HG03565 (cell line): Measurements from ENCODE around the gene CDK14.

Source experiments
- ATAC-seq: cut with Tn5 transposase; IDR thresholded peaks from one replicate; pipeline ENCODE4 v1.9.1; 2021; ENCODE audit warnings: mild to moderate bottlenecking, moderate library complexity; ENCODE audit not compliant: unreplicated experiment

The CDK14 gene

GRCh38 chr7:90933984-90934383, 337.9 kb downstream of the CDK14 start:
- no peak for ATAC-seq

GRCh38 chr7:90938371-90938770, 342.2 kb downstream of the CDK14 start:
- ATAC-seq = no peak

- ATAC-seq = no peak
Measured at GRCh38 chr7:90939666-90940065, 343.5 kb downstream of the CDK14 start.

GRCh38 chr7:90944021-90944420, 347.9 kb downstream of the CDK14 start:
- no peak for ATAC-seq

- no peak for ATAC-seq
Measured at GRCh38 chr7:90945104-90945787, 349.1 kb downstream of the CDK14 start.

- no peak for ATAC-seq
Measured at GRCh38 chr7:90946730-90947501, 350.8 kb downstream of the CDK14 start.

GRCh38 chr7:90948085-90948484, 352.0 kb downstream of the CDK14 start:
- no peak for ATAC-seq

GRCh38 chr7:90951229-90951628, 355.1 kb downstream of the CDK14 start:
- no peak for ATAC-seq

- ATAC-seq = no peak
Measured at GRCh38 chr7:90951986-90952954, 356.1 kb downstream of the CDK14 start.

GRCh38 chr7:90955641-90956207, 359.6 kb downstream of the CDK14 start:
- no peak for ATAC-seq

GRCh38 chr7:90957883-90958282, 361.8 kb downstream of the CDK14 start:
- no peak for ATAC-seq

GRCh38 chr7:90958647-90959046, 362.5 kb downstream of the CDK14 start:
- no peak for ATAC-seq

- no peak for ATAC-seq
Measured at GRCh38 chr7:90961037-90961725, 365.1 kb downstream of the CDK14 start.

- ATAC-seq = no peak
Measured at GRCh38 chr7:90965211-90965610, 369.1 kb downstream of the CDK14 start.

GRCh38 chr7:90966346-90966745, 370.2 kb downstream of the CDK14 start:
- ATAC-seq = no peak

- no peak for ATAC-seq
Measured at GRCh38 chr7:90968871-90969270, 372.8 kb downstream of the CDK14 start.

GRCh38 chr7:90972906-90973550, 376.9 kb downstream of the CDK14 start:
- ATAC-seq = no peak

- no peak for ATAC-seq
Measured at GRCh38 chr7:90977056-90977455, 380.9 kb downstream of the CDK14 start.

GRCh38 chr7:90980545-90980944, 384.4 kb downstream of the CDK14 start:
- no peak for ATAC-seq

GRCh38 chr7:90982228-90982627, 386.1 kb downstream of the CDK14 start:
- ATAC-seq = no peak
